Measurements from ENCODE around the gene JPH3.

DNA sequence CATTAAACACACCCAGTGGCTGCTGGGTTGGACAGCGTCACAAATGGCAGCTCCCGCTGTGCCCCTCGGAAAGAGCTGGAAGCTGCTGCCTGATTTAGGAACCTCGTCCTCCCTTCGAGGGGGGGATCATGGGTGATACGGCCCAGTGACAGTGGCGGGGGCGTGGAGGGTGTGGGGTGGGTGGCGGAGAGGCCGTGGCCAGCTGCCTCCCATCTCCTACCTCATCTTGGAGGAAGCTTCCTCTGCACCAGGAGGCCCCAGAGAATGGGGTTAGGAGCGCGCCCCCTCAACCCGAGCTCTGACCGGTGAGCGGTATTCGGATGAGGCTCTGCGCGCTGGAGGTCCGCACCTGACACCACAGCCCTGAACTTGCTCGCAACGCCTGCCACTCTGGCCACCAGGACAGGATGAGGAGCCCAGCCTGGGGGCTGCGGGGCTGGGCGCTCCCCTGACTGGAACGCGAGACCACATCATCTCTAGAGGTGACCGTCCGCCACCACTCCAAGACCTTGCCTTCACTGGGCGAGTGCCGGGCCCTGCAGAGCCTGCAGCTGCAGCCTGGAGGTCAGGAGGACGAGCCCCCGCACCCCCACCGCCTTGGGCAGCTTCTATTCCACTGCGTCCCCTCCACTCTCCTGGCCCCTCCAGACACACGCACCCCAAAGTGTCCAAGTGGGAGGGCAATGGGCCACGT is 82.5 kb downstream of the JPH3 start:
- TF ChIP-seq, protein P1, sequence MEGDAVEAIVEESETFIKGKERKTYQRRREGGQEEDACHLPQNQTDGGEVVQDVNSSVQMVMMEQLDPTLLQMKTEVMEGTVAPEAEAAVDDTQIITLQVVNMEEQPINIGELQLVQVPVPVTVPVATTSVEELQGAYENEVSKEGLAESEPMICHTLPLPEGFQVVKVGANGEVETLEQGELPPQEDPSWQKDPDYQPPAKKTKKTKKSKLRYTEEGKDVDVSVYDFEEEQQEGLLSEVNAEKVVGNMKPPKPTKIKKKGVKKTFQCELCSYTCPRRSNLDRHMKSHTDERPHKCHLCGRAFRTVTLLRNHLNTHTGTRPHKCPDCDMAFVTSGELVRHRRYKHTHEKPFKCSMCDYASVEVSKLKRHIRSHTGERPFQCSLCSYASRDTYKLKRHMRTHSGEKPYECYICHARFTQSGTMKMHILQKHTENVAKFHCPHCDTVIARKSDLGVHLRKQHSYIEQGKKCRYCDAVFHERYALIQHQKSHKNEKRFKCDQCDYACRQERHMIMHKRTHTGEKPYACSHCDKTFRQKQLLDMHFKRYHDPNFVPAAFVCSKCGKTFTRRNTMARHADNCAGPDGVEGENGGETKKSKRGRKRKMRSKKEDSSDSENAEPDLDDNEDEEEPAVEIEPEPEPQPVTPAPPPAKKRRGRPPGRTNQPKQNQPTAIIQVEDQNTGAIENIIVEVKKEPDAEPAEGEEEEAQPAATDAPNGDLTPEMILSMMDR (IDR thresholded peaks at IDR 0.05) = no peak
- no peak for TF ChIP-seq POLR2A (IDR thresholded peaks at IDR 0.05)

Data from testis (tissue), 2 donors.